Peyer's patch (tissue), 4 donors: ENCODE measurements around the gene SLC26A2. TPM values are rescaled to one million over a fixed set of nuclear protein-coding genes. Genes with fewer than 3 reads are reported as not detected.

Source experiments
- DNase-seq, 3 donors: peaks; one replicate each; pipeline ENCODE4 v3.0.0-alpha.2; 2017 to 2019
- H3K27ac ChIP-seq, 4 donors: fragments of 200-600 bp; sonication (generic); one replicate each; pipeline ENCODE4 v1.5.1; 2016 to 2019
- H3K27me3 ChIP-seq, 2 donors: fragments of 200-600 bp; sonication (generic); one replicate each; pipeline ENCODE4 v1.5.1; 2019
- H3K36me3 ChIP-seq, 3 donors: fragments of 200-600 bp; sonication (generic); one replicate each; pipeline ENCODE4 v1.5.1; 2016 to 2019
- H3K4me1 ChIP-seq, 4 donors: fragments of 200-600 bp; sonication (generic); one replicate each; pipeline ENCODE4 v1.5.1; 2016 to 2019
- H3K4me3 ChIP-seq, 4 donors: fragments of 200-600 bp; sonication (generic); 1 replicate in 3 of 4; 2 replicates in 1 of 4; pipeline ENCODE4 v1.5.1; 2016 to 2019; ENCODE audit warnings: mild to moderate bottlenecking in 1 of 4
- H3K9me3 ChIP-seq, 4 donors: fragments of 200-600 bp; sonication (generic); one replicate each; pipeline ENCODE4 v1.5.1; 2016 to 2019; ENCODE audit warnings: mild to moderate bottlenecking in 1 of 4
- POLR2A ChIP-seq, 2 donors: fragments of 450-650 bp; IDR thresholded peaks; one replicate each; pipeline ENCODE4 v1.5.1; 2017; ENCODE audit warnings: antibody characterized with exemption in 2 of 2, mild to moderate bottlenecking in 2 of 2, moderate library complexity in 2 of 2
- small RNA-seq, 2 donors: library from RNA; depleted of rRNA; stranded (forward); fragments of <200 nt; gene quantifications; one replicate each; pipeline ENCODE3, GENCODE V24; 2016
- total RNA-seq, 4 donors: library from RNA; depleted of rRNA; stranded (reverse); fragments of >200 nt; gene quantifications; one replicate each; pipeline ENCODE4 v1.1.0, GENCODE V29; 2016
- TF ChIP-seq, protein P1 (sequence below), 6 experiments: fragments of 450-650 bp in 4 of 6; fragments of 200-600 bp in 2 of 6; sonication (generic) in 1 of 6; IDR thresholded peaks; one replicate each; pipeline ENCODE4 v1.5.1; 2017 to 2019; ENCODE audit warnings: antibody characterized with exemption in 6 of 6, mild to moderate bottlenecking in 3 of 6, moderate library complexity in 1 of 6

SLC26A2 gene
- total RNA-seq, 4 donors from 2014 or later: 7.4 to 87.4 (median 52.1) TPM

DNA sequence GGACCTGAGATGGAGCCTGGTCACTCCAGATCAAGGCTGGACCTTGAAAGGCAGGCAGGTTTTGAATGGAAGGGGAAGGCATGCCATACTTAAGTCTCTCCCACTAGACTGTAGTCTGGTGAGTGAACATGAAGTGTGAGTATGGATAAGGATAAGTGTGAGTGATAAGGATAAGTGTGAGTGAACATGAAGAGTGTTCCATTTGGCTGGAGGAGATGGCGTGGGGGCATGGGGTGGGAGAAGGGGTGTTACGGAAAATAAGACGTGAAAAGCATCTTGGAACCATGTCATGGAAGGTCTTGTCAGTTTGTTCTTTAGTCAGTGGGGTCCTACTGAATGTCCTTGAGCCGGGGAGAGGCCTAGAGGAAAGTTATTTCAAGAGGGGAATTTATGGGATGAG is 72.8 kb downstream of the SLC26A2 start:
- Histone ChIP-seq H3K9me3 (no peaks in the 10 kb centered on the region), H3K27me3 (no peaks in the 10 kb centered on the region), H3K4me3 (no peak overlapping the region), H3K36me3 (peaks cover 0 to 97% (median 0%) of the 10 kb centered on the region in 3 donors), H3K4me1 (no peaks in the 10 kb centered on the region), H3K27ac (no peak overlapping the region)
- TF ChIP-seq, protein P1, sequence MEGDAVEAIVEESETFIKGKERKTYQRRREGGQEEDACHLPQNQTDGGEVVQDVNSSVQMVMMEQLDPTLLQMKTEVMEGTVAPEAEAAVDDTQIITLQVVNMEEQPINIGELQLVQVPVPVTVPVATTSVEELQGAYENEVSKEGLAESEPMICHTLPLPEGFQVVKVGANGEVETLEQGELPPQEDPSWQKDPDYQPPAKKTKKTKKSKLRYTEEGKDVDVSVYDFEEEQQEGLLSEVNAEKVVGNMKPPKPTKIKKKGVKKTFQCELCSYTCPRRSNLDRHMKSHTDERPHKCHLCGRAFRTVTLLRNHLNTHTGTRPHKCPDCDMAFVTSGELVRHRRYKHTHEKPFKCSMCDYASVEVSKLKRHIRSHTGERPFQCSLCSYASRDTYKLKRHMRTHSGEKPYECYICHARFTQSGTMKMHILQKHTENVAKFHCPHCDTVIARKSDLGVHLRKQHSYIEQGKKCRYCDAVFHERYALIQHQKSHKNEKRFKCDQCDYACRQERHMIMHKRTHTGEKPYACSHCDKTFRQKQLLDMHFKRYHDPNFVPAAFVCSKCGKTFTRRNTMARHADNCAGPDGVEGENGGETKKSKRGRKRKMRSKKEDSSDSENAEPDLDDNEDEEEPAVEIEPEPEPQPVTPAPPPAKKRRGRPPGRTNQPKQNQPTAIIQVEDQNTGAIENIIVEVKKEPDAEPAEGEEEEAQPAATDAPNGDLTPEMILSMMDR (IDR thresholded peaks at IDR 0.05): no peak
- no peak for DNase-seq

DNA sequence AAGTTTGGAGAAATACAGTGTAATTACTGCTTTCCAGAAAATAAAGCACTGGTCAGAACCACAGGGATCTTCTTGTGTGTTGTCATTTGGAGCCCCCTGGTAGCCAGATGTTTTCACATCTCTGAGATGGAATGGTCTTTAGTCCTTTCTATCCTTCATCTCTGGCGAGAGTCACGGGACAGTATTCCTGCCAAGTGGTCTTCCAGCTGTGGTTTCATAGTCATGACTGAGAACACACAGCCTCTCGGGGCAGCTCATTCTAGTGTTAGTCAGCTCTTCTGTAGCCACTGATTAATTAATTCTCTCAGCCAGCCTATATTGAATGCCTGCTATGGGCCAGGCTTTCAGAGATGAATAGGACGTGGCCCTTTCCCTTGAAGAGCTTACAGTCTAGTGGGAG is 74.1 kb downstream of the SLC26A2 start:
- no peaks in the 10 kb centered on the region for H3K9me3 ChIP-seq
- TF ChIP-seq, protein P1 (IDR thresholded peaks at IDR 0.05): no peak
- no peak for TF ChIP-seq POLR2A (IDR thresholded peaks at IDR 0.05)
- peaks cover 0 to 98% (median 0%) of the 10 kb centered on the region in 3 donors for H3K36me3 ChIP-seq
- H3K27ac ChIP-seq: no peak overlapping the region
- no peak for DNase-seq
- H3K4me1 ChIP-seq: no peaks in the 10 kb centered on the region
- no peaks in the 10 kb centered on the region for H3K27me3 ChIP-seq
- no peak overlapping the region for H3K4me3 ChIP-seq

DNA sequence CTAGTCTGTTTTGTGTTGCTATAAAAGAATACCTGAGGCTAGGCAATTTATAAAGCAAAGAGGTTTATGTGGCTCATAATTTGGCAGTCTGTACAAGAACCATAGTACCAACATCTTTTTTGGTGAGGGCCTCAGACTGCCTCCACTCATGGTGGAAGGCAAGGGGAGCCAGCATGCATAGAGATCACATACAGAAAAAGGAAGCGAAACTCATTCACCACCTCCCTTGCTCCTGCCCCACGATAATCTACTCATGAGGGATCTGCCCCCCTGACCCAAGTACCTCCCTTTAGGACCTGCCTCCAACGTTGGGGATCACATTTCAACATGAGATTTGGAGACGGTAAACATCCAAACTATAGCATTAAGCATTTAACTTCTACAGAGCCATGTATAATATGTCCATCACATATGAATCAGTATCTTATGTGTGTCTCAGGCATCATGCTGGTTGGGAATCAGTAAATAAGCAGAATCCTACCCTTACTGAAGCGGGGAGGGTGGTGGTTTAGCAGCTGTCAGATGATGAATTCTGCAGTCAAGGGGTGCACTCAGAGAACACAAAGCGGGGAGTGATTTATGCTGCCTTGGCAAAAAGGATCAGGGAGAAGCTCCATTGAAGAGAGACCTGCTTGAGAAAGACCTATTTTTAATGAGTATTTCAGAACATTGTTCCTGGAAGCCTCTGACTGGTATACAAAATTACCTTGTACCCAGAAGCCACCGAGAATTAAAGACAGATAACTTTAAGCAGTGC is 74.8 kb downstream of the SLC26A2 start:
- Histone ChIP-seq H3K27ac (no peak overlapping the region), H3K9me3 (no peaks in the 10 kb centered on the region), H3K4me3 (no peak overlapping the region), H3K36me3 (peaks cover 0 to 100% (median 0%) of the 10 kb centered on the region in 3 donors), H3K4me1 (no peaks in the 10 kb centered on the region), H3K27me3 (no peaks in the 10 kb centered on the region)
- no peak for DNase-seq
- TF ChIP-seq, protein P1 (IDR thresholded peaks at IDR 0.05): no peak
- no peak for TF ChIP-seq POLR2A (IDR thresholded peaks at IDR 0.05)

DNA sequence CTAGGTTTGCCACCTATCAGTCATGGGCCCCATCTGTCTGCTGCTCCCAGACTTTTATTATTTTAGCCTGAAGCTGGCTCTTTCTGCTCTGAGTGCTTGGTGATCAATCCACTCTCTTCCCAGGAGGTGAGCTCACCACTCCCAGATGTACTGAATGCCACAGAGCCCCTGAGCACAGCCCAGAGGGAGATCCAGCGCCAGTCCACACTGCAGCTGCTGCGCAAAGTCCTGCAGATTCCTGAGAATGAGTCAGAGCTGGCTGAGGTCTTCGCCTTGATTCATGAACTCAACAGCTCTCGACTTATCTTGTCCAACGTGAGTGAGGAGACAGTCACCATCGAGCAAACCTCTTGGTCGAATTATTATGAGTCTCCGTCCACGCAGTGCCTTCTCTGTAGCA is 76.0 kb downstream of the SLC26A2 start:
- Histone ChIP-seq H3K27ac (no peak overlapping the region), H3K4me3 (no peak overlapping the region), H3K27me3 (no peaks in the 10 kb centered on the region), H3K36me3 (peaks cover 0 to 100% (median 0%) of the 10 kb centered on the region in 3 donors), H3K4me1 (no peaks in the 10 kb centered on the region), H3K9me3 (no peaks in the 10 kb centered on the region)
- TF ChIP-seq POLR2A (IDR thresholded peaks at IDR 0.05): no peak
- TF ChIP-seq, protein P1 (IDR thresholded peaks at IDR 0.05): no peak
- DNase-seq: no peak

Small RNAs within 50 kb of the gene (small RNA-seq; reads per million reads assigned to genes)
- 0 reads per million in 2 donors for gene RF00019

Other genes starting within 250 kb of the SLC26A2 start
- 10 to 100 TPM; 36.8 to 53.6 (median 46.7) TPM for gene PPARGC1B, start 230.4 kb upstream of the SLC26A2 start, total RNA-seq
- not detected for gene PDE6A, start 16.0 kb upstream of the SLC26A2 start, total RNA-seq
- 1 to 10 TPM; 1.2 to 4.5 (median 2.7) TPM for gene TIGD6, start 39.9 kb downstream of the SLC26A2 start, total RNA-seq
- gene HMGXB3, start 40.0 kb downstream of the SLC26A2 start, total RNA-seq: 10 to 100 TPM; 24.3 to 45.0 (median 41.4) TPM
- 10 to 100 TPM in 3 of 4 donors, 1 to 10 TPM in 1; 2.1 to 24.8 (median 13.5) TPM for gene CSF1R, start 125.8 kb downstream of the SLC26A2 start, total RNA-seq
- gene PDGFRB, start 195.1 kb downstream of the SLC26A2 start, total RNA-seq: 10 to 100 TPM; 17.5 to 87.5 (median 31.2) TPM
- gene CDX1, start 206.0 kb downstream of the SLC26A2 start, total RNA-seq: 100 to 1,000 TPM; 177 to 429 (median 370) TPM
- gene SLC6A7, start 229.3 kb downstream of the SLC26A2 start, total RNA-seq: 10 to 100 TPM; 12.3 to 41.6 (median 19.9) TPM